ENCODE measurements around the gene PTPRO. TPM values are rescaled to one million over a fixed set of nuclear protein-coding genes. Genes with fewer than 3 reads are reported as not detected.

The PTPRO gene
- total and polyA plus RNA-seq, 10 of the 15 experiments (the other 5 are each of a cell fraction or from before 2014, with no cell fraction given), result 1.2 to 5.3 (median 3.5) TPM

GRCh38 chr12:15404485-15404884 lies 82.2 kb downstream of the PTPRO start:
- WGBS (ENCODE audit: insufficient coverage, insufficient replicate concordance, low lambda C conversion rate, missing lambda C conversion rate), result 6% methylated on average over 1 of the region's 1 CpG
- H3K4me1 ChIP-seq (ENCODE audit: control insufficient read depth, insufficient read depth, low read length), result no peaks in the 10 kb centered on the region
- BruUV-seq (replicated peaks), result no TSS peak
- no peak overlapping the region for H3K4me2 ChIP-seq (ENCODE audit: control insufficient read depth, insufficient read depth)
- no peak overlapping the region for H3K9ac ChIP-seq (ENCODE audit: control insufficient read depth, insufficient read depth, low read length)
- intact Hi-C loops (cut with micrococcal nuclease; ENCODE audit: unreplicated experiment) (no loop called here), in situ Hi-C loops (cut with MboI) (no loop called here)
- SMC1A ChIA-PET (ENCODE audit: uncharacterized antibody, unreplicated experiment), result no interaction called here
- no peak for FAIRE-seq
- H3K4me3 ChIP-seq, result no peak overlapping the region
- DNase-seq (ENCODE audit: low read depth, low spot score), result no peak
- POLR2A ChIA-PET, result no interaction called here
- no peaks in the 10 kb centered on the region for H3K9me3 ChIP-seq (replicated peaks; ENCODE audit: control insufficient read depth, insufficient read depth, low read length)
- H3K79me2 ChIP-seq (ENCODE audit: control insufficient read depth, insufficient read depth, low read length), result no peaks in the 10 kb centered on the region
- H3K27ac ChIP-seq (ENCODE audit: control insufficient read depth, insufficient read depth), result no peak overlapping the region
- H4K20me1 ChIP-seq (ENCODE audit: control insufficient read depth, insufficient read depth), result no peaks in the 10 kb centered on the region
- TF ChIP-seq ZNF622 (IDR thresholded peaks at IDR 0.05) (no peak), YY1 (IDR thresholded peaks at IDR 0.05; ENCODE audit: low read depth, low read length) (no peak), CBX5 (IDR thresholded peaks at IDR 0.05; ENCODE audit: low read depth) (no peak), SIX5 (IDR thresholded peaks at IDR 0.05; ENCODE audit: low read depth, low read length, severe bottlenecking) (no peak), BACH1 (IDR thresholded peaks at IDR 0.05; ENCODE audit: borderline replicate concordance) (no peak), HDAC6 (IDR thresholded peaks at IDR 0.05; ENCODE audit: unreplicated experiment) (no peak), ETV6 (conservative IDR thresholded peaks at IDR 0.05 in 1 of 2, IDR thresholded peaks at IDR 0.05 in 1 of 2; ENCODE audit: borderline replicate concordance in 1 of 2, low read depth in 1 of 2) (no peak), PAX5 (IDR thresholded peaks at IDR 0.05; ENCODE audit: borderline replicate concordance, low read depth, low read length) (no peak)
- H3K36me3 ChIP-seq (ENCODE audit: control insufficient read depth in 2 of 2, insufficient read depth in 2 of 2, low read length in 1 of 2), result no peaks in the 10 kb centered on the region
- RAD21 ChIA-PET (ENCODE audit: unreplicated experiment), result no interaction called here
- no peak for ATAC-seq
- H2AFZ ChIP-seq (ENCODE audit: control insufficient read depth, low read depth, low read length), result no peak overlapping the region
- no peaks in the 10 kb centered on the region for H3K27me3 ChIP-seq (replicated peaks in 1 of 2; ENCODE audit: control insufficient read depth in 2 of 2, insufficient read depth in 2 of 2, low read length in 1 of 2)
- CTCF ChIA-PET, result no interaction called here

DNA sequence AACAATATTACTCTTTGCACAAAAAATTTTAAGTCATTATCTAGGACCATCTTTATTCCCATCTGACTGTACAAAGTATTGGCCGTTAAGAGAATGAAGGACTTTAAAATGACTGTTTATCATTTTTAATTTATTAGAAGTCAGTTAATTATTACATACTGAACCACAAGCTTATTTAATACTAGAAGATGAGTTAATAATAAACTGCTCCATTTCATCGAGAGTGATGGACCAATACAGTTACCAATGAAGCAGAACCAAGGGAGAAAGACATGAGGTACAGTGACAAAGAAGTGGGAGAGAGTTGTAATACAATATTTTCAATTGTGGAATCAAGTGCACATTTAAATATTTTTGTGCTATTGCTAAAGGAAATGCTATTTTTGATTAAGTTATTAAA lies 83.3 kb downstream of the PTPRO start:
- Histone ChIP-seq H3K27ac (ENCODE audit: control insufficient read depth, insufficient read depth) (no peak overlapping the region), H3K9ac (ENCODE audit: control insufficient read depth, insufficient read depth, low read length) (no peak overlapping the region), H3K4me1 (ENCODE audit: control insufficient read depth, insufficient read depth, low read length) (no peaks in the 10 kb centered on the region), H3K36me3 (ENCODE audit: control insufficient read depth in 2 of 2, insufficient read depth in 2 of 2, low read length in 1 of 2) (no peaks in the 10 kb centered on the region), H4K20me1 (ENCODE audit: control insufficient read depth, insufficient read depth) (no peaks in the 10 kb centered on the region), H3K4me2 (ENCODE audit: control insufficient read depth, insufficient read depth) (no peak overlapping the region), H3K9me3 (replicated peaks; ENCODE audit: control insufficient read depth, insufficient read depth, low read length) (no peaks in the 10 kb centered on the region), H2AFZ (ENCODE audit: control insufficient read depth, low read depth, low read length) (no peak overlapping the region), H3K79me2 (ENCODE audit: control insufficient read depth, insufficient read depth, low read length) (no peaks in the 10 kb centered on the region), H3K4me3 (no peak overlapping the region), H3K27me3 (replicated peaks in 1 of 2; ENCODE audit: control insufficient read depth in 2 of 2, insufficient read depth in 2 of 2, low read length in 1 of 2) (no peaks in the 10 kb centered on the region)
- 2% methylated on average over 2 of the region's 2 CpGs for WGBS (ENCODE audit: insufficient coverage, insufficient replicate concordance, low lambda C conversion rate, missing lambda C conversion rate)
- ChIA-PET RAD21 (ENCODE audit: unreplicated experiment) (no interaction called here), CTCF (no interaction called here), POLR2A (no interaction called here), SMC1A (ENCODE audit: uncharacterized antibody, unreplicated experiment) (no interaction called here)
- ATAC-seq, result no peak
- DNase-seq (ENCODE audit: low read depth, low spot score), result no peak
- BruUV-seq (replicated peaks), result no TSS peak
- in situ Hi-C loops (cut with MboI) (no loop called here), intact Hi-C loops (cut with micrococcal nuclease; ENCODE audit: unreplicated experiment) (no loop called here)
- no peak for FAIRE-seq
- TF ChIP-seq CHD1 (IDR thresholded peaks at IDR 0.05; ENCODE audit: low read depth, low read length) (no peak), NFXL1 (IDR thresholded peaks at IDR 0.05; ENCODE audit: borderline replicate concordance) (no peak), E4F1 (IDR thresholded peaks at IDR 0.05; ENCODE audit: borderline replicate concordance, partially characterized antibody) (no peak), RCOR1 (conservative IDR thresholded peaks at IDR 0.05; ENCODE audit: low read depth, low read length) (no peak), POLR2AphosphoS2 (IDR thresholded peaks at IDR 0.05; ENCODE audit: low read depth, low read length) (no peak), E2F4 (IDR thresholded peaks at IDR 0.05; ENCODE audit: low read depth, low read length) (no peak)
- TF ChIP-seq, protein P1, sequence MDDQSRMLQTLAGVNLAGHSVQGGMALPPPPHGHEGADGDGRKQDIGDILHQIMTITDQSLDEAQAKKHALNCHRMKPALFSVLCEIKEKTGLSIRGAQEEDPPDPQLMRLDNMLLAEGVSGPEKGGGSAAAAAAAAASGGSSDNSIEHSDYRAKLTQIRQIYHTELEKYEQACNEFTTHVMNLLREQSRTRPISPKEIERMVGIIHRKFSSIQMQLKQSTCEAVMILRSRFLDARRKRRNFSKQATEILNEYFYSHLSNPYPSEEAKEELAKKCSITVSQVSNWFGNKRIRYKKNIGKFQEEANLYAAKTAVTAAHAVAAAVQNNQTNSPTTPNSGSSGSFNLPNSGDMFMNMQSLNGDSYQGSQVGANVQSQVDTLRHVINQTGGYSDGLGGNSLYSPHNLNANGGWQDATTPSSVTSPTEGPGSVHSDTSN (IDR thresholded peaks at IDR 0.05; ENCODE audit: insufficient replicate concordance, low read depth, low read length), result no peak

Data from GM12878 (cell line).